Activated CD4-positive, alpha-beta T cell treated with anti-CD3 and anti-CD28 coated beads, Interleukin-2, amount 50 U/mL, for 1 hour (primary cell): ENCODE measurements around the gene EME2.

ENCODE experiments used
- DNase-seq: peaks from one replicate; pipeline ENCODE4 v3.0.0-alpha.2; 2020

The EME2 gene

DNA sequence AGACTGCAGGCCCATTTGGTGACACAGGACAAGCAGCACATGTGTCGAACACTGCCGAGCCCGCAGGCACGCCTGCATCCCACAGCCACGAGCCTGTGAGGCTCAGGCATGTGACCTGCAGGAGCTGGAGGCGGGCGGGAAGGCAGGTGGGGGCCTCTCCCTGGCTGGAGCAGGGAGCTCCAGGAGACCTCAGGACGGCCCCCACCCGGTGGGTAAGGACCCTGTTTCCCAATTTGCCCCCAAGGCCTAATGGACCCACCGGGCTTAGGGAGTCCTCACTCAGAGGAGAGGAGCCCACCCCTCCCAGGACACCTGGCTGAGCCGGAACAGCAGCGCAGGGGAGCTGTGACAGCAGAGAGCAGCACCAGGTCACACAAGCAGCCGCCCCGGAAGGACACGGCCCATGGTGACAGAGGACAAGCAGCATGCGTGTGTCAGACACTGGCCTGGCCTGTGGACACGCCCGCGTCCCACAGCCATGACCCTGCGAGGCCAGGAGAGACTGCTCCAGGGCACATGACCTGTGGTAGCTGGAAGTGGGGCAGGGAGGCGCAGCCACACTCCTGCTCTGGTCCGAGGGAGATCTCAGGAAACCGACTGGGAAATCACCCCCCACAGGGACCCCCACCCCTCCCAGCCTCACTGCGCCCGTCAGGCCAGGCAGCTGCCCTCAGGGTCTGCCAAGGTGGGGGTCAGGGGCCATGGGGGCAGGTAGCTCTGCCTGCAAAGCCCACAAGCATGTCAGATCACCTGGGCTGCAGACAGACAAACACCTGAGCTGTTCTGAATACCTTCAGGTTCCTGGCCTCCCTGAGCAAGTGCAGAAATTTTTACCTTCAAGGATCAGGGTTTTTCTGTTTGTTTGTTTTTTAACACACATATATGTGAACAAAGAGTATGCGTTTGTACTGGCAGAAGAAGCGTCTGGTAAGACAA, 7.4 kb downstream of the EME2 start:
- no peak for DNase-seq

DNA sequence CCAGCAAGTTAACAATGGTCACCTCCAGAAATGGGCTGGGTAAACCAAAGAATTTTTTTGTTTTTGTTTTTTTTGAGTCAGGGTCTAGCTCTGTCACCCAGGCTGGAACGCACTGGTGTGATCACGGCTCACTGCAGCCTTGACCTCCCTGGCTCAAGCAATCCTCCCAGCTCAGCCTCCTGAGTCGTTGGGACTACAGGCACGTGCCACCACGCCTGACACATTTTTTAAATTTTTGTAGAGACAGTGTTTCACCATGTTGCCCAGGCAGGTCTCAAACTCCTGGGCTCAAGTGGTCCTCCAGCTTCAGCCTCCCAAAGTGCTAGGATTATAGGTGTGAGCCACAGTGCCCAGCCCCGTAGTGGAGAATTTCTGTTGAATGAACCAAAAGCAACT, 8.1 kb downstream of the EME2 start:
- no peak for DNase-seq

DNA sequence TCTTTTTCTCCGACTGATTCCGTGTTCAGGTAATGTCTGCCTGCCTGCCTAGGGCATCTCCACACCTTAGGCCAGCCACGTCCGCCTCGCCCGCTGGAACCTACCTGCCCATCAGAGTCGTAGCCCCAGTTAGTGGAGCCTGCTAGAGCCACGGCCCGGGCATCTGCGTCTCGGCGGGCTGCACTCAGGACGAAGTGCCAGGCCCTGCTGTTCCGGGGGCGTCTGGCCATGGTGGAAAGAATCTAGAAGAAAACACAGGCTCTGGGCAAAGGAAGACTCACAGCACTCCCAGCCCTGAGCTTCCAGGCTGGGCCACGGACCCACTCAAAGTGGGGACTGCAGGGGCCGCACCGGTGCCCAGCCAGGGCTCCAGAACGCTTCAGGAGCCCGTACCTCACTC, 8.6 kb downstream of the EME2 start:
- DNase-seq = no peak

DNA sequence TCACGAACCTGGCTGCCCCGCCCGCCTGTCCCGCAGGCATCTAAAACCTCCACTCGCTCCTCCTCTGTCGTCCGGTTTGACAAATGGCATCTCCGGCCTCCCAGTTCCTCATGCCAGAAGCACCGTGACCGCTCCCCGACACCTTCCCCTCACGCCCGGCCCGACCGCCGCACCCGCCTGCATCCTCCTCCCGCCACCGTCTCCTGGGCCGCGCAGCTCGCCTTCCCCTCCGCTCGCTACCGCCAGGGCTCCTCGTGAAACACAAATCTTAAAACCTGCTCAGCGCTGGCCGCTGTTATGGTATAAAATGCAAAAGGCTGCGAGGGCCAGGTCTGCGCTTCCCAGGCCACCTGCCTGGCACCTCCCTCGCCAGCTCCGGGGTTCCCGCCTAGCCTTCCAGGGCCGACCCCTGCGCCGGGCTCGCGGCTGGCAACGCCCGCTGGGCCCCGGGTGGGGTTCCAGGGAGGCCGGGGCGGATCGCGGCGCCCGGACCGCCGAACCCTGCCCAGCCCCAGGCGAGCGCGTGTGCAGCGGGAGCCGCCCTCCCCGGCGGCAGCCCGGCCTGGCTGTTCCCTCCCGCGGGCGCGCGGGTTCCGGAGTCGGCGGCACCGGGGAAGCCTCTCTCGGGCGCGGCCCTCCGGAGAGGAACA, 9.3 kb downstream of the EME2 start:
- DNase-seq = peak; percentile 26

DNA sequence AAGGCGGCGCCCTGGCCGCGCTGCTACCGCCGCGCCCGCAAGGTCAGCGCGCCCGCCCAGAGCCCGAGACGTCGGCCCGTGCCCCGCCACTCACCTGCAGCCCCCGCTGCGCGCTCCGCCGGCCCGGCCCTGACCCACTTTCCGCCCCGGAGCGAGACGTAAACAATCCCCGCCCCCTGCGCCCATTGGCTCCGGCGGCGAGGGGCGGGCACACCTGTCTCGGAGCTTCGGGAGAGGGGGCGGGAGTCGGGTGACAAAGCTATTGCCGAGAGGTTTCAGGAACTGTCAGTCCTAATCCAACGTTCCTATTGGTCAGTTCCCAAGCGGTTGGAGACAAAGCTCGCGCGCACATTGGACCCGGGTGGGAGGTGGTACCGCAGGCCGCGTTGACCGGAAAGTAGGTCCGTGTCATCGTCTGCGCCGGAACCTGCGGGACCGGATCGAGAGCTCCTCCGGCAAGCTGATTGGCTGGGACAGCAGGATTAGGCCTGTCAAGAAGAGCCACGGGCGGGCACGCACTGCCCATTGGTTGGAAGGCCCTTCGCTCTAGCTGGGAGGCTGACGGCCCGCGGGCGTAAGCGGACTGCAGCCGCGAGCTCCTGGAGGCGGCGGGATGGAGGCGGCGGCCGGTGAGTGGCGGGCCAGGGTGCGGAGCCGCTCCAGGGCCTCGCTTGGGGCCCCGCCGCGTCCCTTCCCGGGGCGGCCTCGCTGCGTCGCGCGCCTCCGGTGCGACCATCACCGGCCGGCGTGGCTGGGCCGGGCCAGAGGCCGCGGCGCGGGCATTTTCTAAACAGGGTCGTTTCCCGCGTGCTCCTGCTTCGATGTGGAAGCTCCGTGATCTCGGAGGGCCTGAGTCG, 10.0 kb downstream of the EME2 start, which contains the start of the genes NUBP2 and SPSB3:
NUBP2 (plus strand) TSS at position 553 of the 857 bp plus-strand sequence; CDS start at position 614, 61 bp downstream.
SPSB3 (minus strand) TSS at position 164 of the 857 bp plus-strand sequence. CDS start 1,088 bp downstream, outside the sequence.
- DNase-seq = peak; percentile 97

DNA sequence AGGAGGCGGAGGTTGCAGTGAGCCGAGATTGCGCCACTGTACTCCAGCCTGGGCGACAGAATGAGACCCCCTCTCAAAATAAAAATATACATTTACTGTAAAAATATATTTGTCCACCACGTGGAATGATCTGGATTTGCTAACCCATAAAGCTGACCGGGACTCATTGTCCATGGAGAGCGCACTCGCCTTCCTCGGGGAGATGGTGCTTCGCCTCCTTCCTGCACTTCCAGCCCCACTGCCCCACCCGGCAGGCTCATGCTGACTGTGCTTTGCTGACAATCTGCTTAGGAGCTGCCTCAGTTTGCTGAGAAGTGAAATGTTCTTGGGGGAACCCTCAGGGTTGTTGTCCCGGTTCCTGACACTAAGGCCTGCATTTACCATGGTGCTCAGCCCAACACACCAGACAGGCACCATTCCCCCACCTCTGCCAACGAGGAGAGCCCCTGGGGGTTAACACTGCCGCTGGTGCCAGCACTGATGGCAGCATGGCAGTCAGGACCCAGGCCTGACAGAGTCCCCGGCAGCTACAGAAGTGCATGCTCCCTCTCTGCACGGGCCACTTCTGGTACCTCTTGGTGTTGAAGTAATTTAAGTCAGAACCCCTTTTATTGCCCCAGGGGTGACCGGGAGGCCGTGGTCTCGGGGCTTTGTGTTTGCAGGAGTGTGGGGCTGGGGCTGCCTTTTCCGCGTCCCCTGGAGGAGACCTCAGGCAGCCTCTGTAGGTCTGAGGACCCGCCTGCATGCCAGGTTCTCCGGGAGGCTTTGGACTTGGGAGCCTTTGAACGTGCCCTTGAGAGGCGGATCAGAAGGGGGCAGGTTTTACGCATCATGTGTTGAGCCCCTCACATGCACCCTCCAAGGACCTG, 12.6 kb downstream of the EME2 start:
- no peak for DNase-seq

DNA sequence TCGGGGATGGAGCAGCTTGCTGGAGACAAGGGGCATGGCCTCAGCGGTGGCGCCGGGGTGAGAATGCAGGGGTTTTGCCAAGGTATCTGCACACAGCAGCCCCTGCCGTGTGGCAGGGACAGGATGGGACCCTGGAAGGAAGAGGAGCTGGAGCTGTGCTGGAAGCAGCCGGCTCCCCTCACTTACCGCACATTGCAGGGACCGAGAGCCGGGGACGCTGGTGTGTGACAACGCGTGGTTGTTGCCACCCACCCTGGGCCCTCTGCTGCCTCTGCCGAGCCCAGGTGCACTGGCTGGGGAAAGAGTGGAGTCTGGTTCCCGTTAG, 13.2 kb downstream of the EME2 start:
- no peak for DNase-seq

DNA sequence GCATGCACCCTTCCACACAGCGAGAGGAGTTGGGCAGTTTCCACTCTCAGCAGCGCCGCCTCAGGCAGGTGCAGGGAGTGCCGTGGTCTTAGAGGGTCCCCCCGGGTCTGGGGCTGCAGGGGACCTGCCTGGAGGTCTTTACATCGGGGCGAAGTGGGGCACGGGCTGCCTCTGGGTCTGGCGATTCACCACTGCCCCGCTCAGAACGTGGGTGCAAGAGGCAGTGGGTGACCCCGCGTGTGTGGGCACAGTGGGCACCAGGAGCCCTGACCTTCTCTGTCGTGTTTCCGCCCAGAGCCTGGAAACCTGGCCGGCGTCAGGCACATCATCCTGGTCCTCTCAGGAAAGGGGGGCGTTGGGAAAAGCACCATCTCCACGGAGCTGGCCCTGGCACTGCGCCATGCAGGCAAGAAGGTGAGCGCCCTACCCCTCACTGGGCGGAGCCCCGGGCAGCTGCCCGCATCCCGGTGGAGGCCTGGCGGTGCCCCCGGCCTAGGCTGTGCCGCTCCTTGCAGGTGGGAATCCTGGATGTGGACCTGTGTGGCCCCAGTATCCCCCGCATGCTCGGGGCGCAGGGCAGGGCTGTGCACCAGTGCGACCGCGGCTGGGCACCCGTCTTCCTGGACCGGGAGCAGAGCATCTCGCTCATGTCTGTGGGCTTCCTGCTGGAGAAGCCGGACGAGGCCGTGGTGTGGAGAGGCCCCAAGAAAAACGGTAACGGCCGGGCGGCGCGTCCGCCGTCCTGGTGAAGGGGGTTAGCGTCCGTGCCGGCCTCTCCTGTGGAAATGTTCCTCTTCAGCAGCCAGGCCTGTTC, 13.8 kb downstream of the EME2 start:
- no peak for DNase-seq

DNA sequence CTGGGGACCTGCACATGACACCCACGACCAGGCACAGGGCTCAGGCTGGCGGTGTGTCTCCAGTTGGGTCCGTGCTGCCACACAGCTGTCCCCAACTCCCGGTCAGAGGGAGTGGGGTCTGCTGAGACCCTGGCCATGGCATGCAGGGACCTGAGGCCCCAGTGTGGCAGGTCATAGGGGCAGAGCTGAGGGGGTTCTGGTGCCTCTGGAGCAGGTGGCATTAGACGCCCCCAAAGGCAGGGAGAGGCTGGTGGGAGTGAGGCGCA, 14.4 kb downstream of the EME2 start:
- DNase-seq = no peak

DNA sequence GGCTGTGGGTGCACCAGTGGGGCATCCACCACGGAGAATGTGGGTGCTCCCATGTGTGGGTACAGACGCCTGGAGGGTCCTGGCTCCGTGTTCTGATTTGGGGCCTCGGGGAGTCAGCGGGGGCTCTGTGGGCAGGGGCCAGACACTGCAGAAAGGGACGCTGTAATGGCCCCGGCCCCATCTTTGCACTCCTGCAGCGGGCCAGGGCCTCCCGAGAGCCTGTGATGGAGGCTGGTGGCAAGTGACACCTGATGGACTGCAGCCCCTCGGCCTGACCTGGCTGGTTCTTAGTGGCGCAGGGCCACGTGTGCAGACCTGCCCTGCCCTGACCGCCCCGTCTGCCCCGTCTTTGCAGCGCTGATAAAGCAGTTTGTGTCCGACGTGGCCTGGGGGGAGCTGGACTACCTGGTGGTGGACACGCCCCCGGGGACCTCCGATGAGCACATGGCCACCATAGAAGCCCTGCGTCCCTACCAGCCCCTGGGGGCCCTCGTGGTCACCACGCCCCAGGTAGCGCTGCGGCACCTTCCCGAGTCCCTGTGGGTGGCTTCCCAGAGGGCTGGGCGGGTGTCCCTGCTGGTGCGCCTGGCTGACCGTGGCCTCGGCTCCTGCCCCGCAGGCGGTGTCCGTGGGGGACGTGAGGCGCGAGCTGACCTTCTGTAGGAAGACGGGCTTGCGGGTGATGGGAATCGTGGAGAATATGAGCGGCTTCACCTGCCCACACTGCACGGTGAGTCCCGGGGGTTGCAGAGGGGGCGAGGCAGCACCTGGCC, 14.9 kb downstream of the EME2 start:
- DNase-seq = no peak

DNA sequence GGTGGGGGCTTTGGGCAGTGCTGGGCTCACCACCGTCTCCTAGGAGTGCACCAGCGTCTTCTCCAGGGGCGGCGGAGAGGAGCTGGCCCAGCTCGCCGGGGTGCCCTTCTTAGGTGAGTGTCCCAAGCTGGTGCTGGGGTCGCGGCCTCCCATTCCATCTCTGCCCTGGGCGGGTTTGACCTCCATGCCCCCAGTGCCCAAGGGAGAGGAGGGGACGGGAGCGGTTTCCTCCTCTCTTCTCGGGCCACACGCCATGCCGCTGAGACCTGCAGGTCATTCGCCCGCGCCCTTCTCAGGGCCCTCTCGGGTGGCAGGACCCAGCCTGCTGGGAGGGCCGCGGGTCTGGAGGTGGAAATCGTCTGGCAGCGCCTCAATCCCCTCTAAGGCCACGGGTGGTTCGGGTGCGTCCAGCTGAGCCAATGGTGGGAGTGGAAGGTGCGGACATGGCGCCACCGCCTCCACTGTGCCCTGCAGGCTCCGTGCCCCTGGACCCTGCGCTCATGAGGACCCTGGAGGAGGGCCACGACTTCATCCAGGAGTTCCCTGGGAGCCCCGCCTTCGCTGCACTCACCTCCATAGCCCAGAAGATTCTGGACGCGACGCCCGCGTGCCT, 15.6 kb downstream of the EME2 start:
- no peak for DNase-seq

DNA sequence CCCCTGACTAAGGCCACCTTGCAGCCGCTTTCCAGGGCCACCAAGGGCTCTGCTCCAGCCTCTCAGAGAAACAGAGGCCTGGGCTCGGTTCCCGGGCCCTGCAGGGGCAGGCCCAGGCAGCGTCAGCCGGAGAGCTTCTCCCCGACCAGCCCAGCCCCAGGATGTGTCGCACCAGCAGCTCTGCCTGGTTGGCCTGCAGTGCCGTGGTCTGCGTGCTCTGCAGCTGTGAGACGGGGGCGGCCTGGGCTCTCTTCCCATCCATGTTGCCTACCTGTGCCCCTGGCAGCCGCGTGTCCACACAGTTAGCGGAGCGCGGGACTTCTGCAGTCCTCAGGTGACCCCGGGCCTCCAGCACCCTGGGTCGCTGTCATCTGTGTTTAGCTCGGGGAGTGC, 16.1 kb downstream of the EME2 start:
- DNase-seq = no peak

DNA sequence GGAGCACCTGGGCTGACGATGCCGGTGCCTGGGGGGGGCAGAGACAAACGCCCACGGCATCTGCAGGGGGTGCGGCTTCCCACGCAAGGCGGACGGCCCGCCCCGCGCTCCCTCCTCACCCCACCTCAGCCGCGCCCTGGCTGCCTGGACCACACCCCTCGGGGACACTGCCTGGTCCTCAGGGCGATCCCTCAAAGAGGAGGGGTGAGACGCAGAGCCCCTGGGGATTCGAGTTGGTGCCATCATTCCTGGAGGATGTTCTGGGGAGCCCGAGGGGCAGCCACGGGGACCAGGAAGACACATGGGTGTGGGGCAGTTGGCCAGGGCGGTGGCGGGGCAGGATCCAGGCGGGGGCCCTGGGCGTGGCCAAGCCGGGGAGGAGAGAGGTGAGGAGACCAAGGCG, 17.0 kb downstream of the EME2 start:
- DNase-seq = no peak

DNA sequence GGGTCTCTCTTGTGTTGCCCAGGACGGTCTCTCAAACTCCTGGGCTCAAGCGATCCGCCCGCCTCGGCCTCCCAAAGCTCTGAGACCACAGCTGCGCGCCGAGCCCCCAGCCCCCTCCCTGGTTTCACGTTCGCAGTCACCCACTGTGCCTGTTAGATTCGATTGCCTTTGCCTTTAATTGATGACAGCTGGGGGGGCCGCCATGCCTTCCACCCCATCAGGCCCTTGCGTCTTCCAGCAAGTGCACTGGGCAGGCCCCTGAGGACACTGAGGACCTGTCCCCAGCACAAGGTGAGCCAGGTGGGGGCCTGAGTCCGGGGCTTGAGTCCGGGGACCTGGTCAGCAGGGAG, 17.6 kb downstream of the EME2 start:
- no peak for DNase-seq

DNA sequence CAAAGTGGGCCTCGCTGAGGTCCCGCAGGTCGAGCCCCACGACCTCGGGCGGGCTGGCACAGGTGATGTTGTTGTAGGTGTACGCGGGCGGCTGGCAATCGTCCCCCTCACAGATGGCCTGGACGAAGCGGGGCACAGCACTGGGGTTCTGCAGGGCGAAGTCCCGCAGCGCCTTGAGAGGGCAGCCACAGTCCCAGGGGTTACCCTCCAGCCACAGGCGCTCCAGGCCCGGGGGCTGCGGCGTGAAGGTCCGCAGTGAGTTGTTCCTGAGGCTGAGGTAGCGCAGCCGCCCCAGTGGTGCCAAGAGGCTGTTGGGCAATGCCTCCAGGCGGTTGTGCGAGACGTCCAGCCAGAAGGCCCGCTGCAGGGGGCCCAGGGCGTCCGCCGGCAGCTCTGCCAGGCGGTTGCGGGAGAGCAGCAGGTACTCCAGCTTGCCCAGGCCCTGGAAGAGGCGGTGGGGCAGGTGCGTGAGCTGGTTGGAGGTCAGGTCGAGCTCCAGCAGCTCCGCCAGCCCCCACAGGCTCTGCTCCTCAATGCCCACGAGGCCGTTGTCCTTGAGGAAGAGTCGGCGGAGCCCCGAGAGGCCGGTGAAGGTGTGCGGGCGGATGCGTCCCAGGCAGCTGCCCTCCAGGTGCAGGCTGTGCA, 18.1 kb downstream of the EME2 start:
- DNase-seq = no peak

DNA sequence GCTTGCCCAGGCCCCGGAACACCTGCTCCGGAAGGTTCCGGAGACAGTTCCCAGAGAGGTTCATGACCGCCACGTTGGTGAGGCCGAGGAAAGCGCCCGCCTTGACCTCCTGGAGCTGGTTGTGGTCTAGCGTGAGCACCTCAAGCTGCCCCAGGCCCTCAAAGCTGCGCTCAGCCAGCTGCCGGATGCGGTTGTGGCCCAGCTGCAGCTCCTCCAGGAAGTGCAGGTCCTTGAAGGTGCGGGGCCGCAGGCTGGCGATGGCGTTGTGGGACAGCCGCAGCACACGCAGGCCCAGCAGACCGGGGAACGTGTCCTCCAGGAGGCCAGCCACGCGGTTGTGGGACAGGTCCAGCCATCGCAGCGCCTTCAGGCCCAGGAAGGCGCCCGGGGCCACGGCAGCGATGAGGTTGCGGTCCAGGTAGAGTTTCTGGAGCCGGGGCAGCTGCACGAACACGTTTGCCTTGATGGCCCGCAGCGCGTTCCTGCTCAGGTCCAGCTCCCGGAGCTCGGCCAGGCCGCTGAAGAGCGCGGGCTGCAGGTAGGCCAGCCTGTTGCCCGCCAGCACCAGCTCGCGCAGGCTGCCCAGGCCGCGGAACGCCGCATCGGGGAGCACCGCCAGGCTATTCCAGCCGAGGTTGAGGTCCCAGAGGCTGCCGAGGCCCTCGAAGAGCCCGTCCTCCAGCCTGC, 18.8 kb downstream of the EME2 start:
- DNase-seq = no peak

DNA sequence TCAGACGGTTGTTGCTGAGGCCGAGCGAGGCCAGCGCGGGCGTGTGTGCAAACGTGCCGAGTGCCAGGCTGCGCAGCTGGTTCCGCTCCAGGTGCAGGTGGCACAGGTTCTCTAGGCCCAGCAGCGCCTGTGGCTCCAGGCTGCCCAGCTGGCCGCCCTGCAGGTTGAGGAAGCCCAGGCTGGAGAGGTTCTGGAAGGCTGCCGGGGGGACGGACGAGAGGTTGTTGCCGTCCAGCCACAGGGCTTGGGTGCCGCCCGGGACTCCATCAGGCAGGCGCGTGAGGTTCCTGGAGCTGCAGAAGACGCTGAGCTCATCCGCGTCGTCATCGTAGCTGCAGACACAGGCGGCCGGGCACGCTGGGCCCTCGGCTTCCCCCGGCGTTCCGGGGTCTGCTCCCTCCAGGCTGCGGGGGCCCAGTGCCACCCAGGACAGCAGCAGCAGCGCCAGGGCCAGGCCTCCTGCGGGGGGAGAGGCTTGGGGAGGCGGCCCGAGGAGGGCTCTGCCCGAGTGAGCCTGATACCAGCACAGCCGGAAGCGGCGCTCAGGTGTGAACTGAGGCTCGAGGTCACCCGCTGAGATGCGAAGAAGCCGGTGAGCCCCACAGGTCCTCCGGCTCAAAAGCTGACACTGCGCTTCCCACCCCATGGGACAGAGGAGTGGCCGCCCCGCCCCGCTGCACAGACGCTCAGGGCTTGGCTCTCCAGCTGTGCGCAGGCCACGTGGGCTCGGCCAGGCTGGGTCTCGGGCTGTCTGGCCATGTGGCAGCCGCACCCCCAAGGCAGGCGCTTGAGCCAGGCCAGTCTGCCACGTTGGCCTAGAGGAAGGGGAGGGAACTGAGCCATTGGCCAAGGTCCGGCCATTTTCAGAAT, 19.6 kb downstream of the EME2 start:
- DNase-seq = no peak

DNA sequence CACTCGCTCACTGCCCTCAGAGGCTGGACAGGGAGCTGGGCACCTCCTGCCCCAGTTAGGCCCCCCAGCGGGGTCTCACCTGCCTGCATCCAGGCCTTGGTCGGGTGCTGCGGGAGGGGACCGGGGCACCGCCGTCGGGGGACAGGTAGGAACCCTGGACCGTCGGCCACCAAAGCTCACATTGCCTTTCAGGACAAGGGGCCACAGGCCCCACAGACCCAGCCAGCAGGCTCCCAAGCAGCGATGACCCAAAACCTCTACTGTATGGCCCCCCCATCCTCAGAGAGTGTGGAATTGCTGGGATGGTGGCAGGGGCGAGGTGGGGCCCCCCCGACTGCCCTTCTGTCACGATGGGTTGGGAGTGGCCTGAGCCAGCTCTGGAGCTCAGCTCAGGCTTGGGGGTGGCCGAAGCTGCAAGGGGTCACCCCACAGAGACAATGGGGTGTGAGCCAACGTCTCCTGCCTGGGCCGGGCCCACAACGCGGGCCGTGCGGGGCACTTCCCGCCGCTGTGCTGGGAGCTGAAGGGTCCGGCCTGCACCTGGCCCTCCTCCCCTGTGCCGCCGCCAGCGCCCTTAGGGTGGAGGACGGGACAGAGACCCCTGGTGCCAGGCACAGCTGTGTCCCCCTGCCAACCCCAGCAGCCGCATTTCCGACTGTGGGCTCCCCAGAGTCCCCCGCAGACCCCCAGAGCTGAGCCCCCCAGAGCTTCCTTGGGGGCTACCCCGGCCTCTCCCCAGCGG, 20.4 kb downstream of the EME2 start:
- no peak for DNase-seq
